Panc1 (cell line): ENCODE results near the gene TFEC.
"Not testable (repeated sequence)": the region's sequence is repeated elsewhere in the genome, so short reads cannot be mapped to it uniquely, and the experiment has no call there.

Experiments used
- POLR2AphosphoS5 ChIP-seq: IDR thresholded peaks from 2 replicates; pipeline ENCODE4 v1.6.1; 2012; ENCODE audit warnings: mild to moderate bottlenecking, low read depth, low read length, moderate library complexity
- REST ChIP-seq, 2 experiments: IDR thresholded peaks; 2 replicates each; pipeline ENCODE4 v1.6.1; 2011 to 2012; ENCODE audit warnings: low read depth in 2 of 2, control low read depth in 1 of 2, low read length in 1 of 2, mild to moderate bottlenecking in 1 of 2, moderate library complexity in 1 of 2; ENCODE audit not compliant: insufficient read depth in 1 of 2
- SIN3A ChIP-seq: IDR thresholded peaks from 2 replicates; pipeline ENCODE4 v1.6.1; 2012; ENCODE audit warnings: low read depth, mild to moderate bottlenecking, low read length, moderate library complexity, borderline replicate concordance; ENCODE audit not compliant: insufficient read depth
- TCF7L2 ChIP-seq: IDR thresholded peaks from 2 replicates; pipeline ENCODE4 v1.6.1; 2011; ENCODE audit warnings: mild to moderate bottlenecking, low read depth, low read length, inconsistent platforms
- TF ChIP-seq, protein P1 (sequence below): fragments of 450-650 bp; IDR thresholded peaks from 2 replicates; pipeline ENCODE4 v1.5.1; 2017; ENCODE audit warnings: mild to moderate bottlenecking

DNA sequence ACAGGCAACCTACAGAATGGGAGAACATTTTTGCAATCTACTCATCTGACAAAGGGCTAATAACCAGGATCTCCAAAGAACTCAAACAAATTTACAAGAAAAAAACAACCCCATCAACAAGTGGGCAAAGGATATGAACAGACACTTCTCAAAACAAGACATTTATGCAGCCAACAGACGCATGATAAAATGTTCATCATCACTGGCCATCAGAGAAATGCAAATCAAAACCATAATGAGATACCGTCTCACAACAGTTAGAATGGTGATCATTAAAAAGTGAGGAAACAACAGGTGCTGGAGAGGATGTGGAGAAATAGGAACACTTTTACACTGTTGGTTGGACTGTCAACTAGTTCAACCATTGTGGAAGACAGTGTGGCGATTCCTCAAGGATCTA, 100.8 kb downstream of the TFEC start:
- TF ChIP-seq, protein P1, sequence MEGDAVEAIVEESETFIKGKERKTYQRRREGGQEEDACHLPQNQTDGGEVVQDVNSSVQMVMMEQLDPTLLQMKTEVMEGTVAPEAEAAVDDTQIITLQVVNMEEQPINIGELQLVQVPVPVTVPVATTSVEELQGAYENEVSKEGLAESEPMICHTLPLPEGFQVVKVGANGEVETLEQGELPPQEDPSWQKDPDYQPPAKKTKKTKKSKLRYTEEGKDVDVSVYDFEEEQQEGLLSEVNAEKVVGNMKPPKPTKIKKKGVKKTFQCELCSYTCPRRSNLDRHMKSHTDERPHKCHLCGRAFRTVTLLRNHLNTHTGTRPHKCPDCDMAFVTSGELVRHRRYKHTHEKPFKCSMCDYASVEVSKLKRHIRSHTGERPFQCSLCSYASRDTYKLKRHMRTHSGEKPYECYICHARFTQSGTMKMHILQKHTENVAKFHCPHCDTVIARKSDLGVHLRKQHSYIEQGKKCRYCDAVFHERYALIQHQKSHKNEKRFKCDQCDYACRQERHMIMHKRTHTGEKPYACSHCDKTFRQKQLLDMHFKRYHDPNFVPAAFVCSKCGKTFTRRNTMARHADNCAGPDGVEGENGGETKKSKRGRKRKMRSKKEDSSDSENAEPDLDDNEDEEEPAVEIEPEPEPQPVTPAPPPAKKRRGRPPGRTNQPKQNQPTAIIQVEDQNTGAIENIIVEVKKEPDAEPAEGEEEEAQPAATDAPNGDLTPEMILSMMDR = not testable (repeated sequence)
- not testable (repeated sequence) for TF ChIP-seq POLR2AphosphoS5; SIN3A; REST (IDR thresholded peaks at IDR 0.05; ENCODE audit: insufficient read depth in 1 of 2, low read depth in 2 of 2, low read length in 1 of 2); TCF7L2
